ENCODE measurements around the gene TSC2.
A peak's percentile ranks its signal among the peaks of the same experiment; 100 is the strongest.
"Not testable (repeated sequence)": the region's sequence is repeated elsewhere in the genome, so short reads cannot be mapped to it uniquely, and the experiment has no call there.

TSC2 gene

GRCh38 chr16:2086812-2087747 lies 39.3 kb downstream of the TSC2 start:
- DNase-seq, result no peak

GRCh38 chr16:2087748-2088631 lies 40.2 kb downstream of the TSC2 start:
- DNase-seq, result no peak

GRCh38 chr16:2088759-2089358 lies 41.1 kb downstream of the TSC2 start:
- no peak for DNase-seq

GRCh38 chr16:2089706-2090480 lies 42.1 kb downstream of the TSC2 start:
- no peak for DNase-seq

GRCh38 chr16:2090481-2090776 lies 42.6 kb downstream of the TSC2 start:
- DNase-seq, result no peak

- peak; percentile 74 for DNase-seq
Measured at GRCh38 chr16:2090777-2091546, 43.2 kb downstream of the TSC2 start.

- DNase-seq, result no peak
Measured at GRCh38 chr16:2091547-2092255, 43.9 kb downstream of the TSC2 start.

- no peak for DNase-seq
Measured at GRCh38 chr16:2092256-2092620, 44.5 kb downstream of the TSC2 start.

- DNase-seq, result no peak
Measured at GRCh38 chr16:2092866-2093265, 45.1 kb downstream of the TSC2 start.

GRCh38 chr16:2093793-2094192 lies 46.0 kb downstream of the TSC2 start:
- DNase-seq, result no peak

GRCh38 chr16:2095315-2095853 lies 47.6 kb downstream of the TSC2 start:
- no peak for DNase-seq

- DNase-seq, result no peak
Measured at GRCh38 chr16:2095918-2096582, 48.3 kb downstream of the TSC2 start.

GRCh38 chr16:2096853-2097595 lies 49.2 kb downstream of the TSC2 start:
- DNase-seq, result no peak

GRCh38 chr16:2097689-2098088 lies 49.9 kb downstream of the TSC2 start:
- not testable (repeated sequence) for DNase-seq

GRCh38 chr16:2101581-2101980 lies 53.8 kb downstream of the TSC2 start:
- not testable (repeated sequence) for DNase-seq

- no peak for DNase-seq
Measured at GRCh38 chr16:2102471-2102870, 54.7 kb downstream of the TSC2 start.

GRCh38 chr16:2104464-2104863 lies 56.7 kb downstream of the TSC2 start:
- DNase-seq, result not testable (repeated sequence)

- DNase-seq, result not testable (repeated sequence)
Measured at GRCh38 chr16:2105291-2105690, 57.5 kb downstream of the TSC2 start.

GRCh38 chr16:2105769-2106168 lies 58.0 kb downstream of the TSC2 start:
- DNase-seq, result not testable (repeated sequence)

All from fibroblast of skin of abdomen (primary cell).